Measurements from ENCODE around the gene ARL5B. TPM values are rescaled to one million over a fixed set of nuclear protein-coding genes. Genes with fewer than 3 reads are reported as not detected.
A peak's percentile ranks its signal among the peaks of the same experiment; 100 is the strongest.

Gene ARL5B
- total RNA-seq, 1 experiment from 2014 or later = 8.1 TPM

GRCh38 chr10:18675086-18675801 lies 16.0 kb downstream of the ARL5B start:
- Histone ChIP-seq H3K9ac (ENCODE audit: low read length) (no peak overlapping the region), H3K79me2 (ENCODE audit: low read length) (no peaks in the 10 kb centered on the region), H3K36me3 (ENCODE audit: low read depth, low read length) (peaks cover 16% of the 10 kb centered on the region), H3K4me1 (ENCODE audit: insufficient read depth, low read length) (0 out of 2 replicates have a peak, but pooled peaks cover 4% of the 10 kb centered on the region), H3K4me3 (ENCODE audit: low read length) (no peak overlapping the region), H3K4me2 (ENCODE audit: low read length) (no peak overlapping the region), H4K20me1 (ENCODE audit: low read length) (no peaks in the 10 kb centered on the region), H3K9me3 (ENCODE audit: low read length) (no peaks in the 10 kb centered on the region), H3F3A (ENCODE audit: low read length, unreplicated experiment) (no peaks in the 10 kb centered on the region), H3K9me2 (replicated peaks; ENCODE audit: low read length) (no peaks in the 10 kb centered on the region), H2AFZ (ENCODE audit: low read length) (no peak overlapping the region), H3K27ac (ENCODE audit: low read length) (no peak overlapping the region), H3K27me3 (ENCODE audit: low read length) (no peaks in the 10 kb centered on the region)
- no peak for TF ChIP-seq EZH2phosphoT487 (IDR thresholded peaks at IDR 0.05; ENCODE audit: borderline replicate concordance, low read length)
- no peak for TF ChIP-seq EZH2 (IDR thresholded peaks at IDR 0.05; ENCODE audit: low read length, unreplicated experiment)
- TF ChIP-seq CTCF (conservative IDR thresholded peaks at IDR 0.05; ENCODE audit: low read depth, low read length) = no peak
- ATAC-seq = no peak
- intact Hi-C loops (cut with micrococcal nuclease) = no loop called here
- ChIA-PET CTCF (no interaction called here), POLR2A (ENCODE audit: unreplicated experiment) (no interaction called here)
- BruUV-seq (replicated peaks) = TSS peak; percentile 10
- no peak for DNase-seq

- Histone ChIP-seq H3K9me2 (replicated peaks; ENCODE audit: low read length) (no peaks in the 10 kb centered on the region), H3K9ac (ENCODE audit: low read length) (no peak overlapping the region), H3K4me3 (ENCODE audit: low read length) (no peak overlapping the region), H3K9me3 (ENCODE audit: low read length) (no peaks in the 10 kb centered on the region), H3K4me1 (ENCODE audit: insufficient read depth, low read length) (peaks cover 38% of the 10 kb centered on the region), H3K27me3 (ENCODE audit: low read length) (no peaks in the 10 kb centered on the region), H3K36me3 (ENCODE audit: low read depth, low read length) (peaks cover 2% of the 10 kb centered on the region; the same call in 1 of the 2 replicates), H3K4me2 (ENCODE audit: low read length) (peak overlapping the region; percentile 57; the same call in 1 of the 2 replicates), H2AFZ (ENCODE audit: low read length) (no peak overlapping the region), H3K79me2 (ENCODE audit: low read length) (no peaks in the 10 kb centered on the region), H3F3A (ENCODE audit: low read length, unreplicated experiment) (peaks cover 7% of the 10 kb centered on the region), H4K20me1 (ENCODE audit: low read length) (no peaks in the 10 kb centered on the region), H3K27ac (ENCODE audit: low read length) (peak overlapping the region; percentile 87; the same call in 1 of the 2 replicates)
- no peak for DNase-seq
- ChIA-PET POLR2A (ENCODE audit: unreplicated experiment) (no interaction called here), CTCF (no interaction called here)
- no peak for TF ChIP-seq EZH2 (IDR thresholded peaks at IDR 0.05; ENCODE audit: low read length, unreplicated experiment)
- no peak for TF ChIP-seq CTCF (conservative IDR thresholded peaks at IDR 0.05; ENCODE audit: low read depth, low read length)
- TF ChIP-seq EZH2phosphoT487 (IDR thresholded peaks at IDR 0.05; ENCODE audit: borderline replicate concordance, low read length) = no peak
- intact Hi-C loops (cut with micrococcal nuclease) = no loop called here
- no TSS peak for BruUV-seq (replicated peaks)
- no peak for ATAC-seq
Observed at GRCh38 chr10:18680754-18681153, 21.5 kb downstream of the ARL5B start.

- DNase-seq (peak; percentile 14), ATAC-seq (peak; percentile 7; the same call in 1 of the 2 replicates)
- Histone ChIP-seq H4K20me1 (ENCODE audit: low read length) (no peaks in the 10 kb centered on the region), H3K27me3 (ENCODE audit: low read length) (no peaks in the 10 kb centered on the region), H3K4me2 (ENCODE audit: low read length) (peak overlapping the region; percentile 57), H3K9ac (ENCODE audit: low read length) (peak overlapping the region; percentile 16; the same call in 1 of the 2 replicates), H3K79me2 (ENCODE audit: low read length) (no peaks in the 10 kb centered on the region), H3F3A (ENCODE audit: low read length, unreplicated experiment) (peaks cover 7% of the 10 kb centered on the region), H3K27ac (ENCODE audit: low read length) (peak overlapping the region; percentile 87), H3K36me3 (ENCODE audit: low read depth, low read length) (peaks cover 2% of the 10 kb centered on the region; the same call in 1 of the 2 replicates), H3K9me2 (replicated peaks; ENCODE audit: low read length) (no peaks in the 10 kb centered on the region), H2AFZ (ENCODE audit: low read length) (no peak overlapping the region), H3K4me1 (ENCODE audit: insufficient read depth, low read length) (peaks cover 38% of the 10 kb centered on the region), H3K4me3 (ENCODE audit: low read length) (peak overlapping the region; percentile 39; the same call in 1 of the 2 replicates), H3K9me3 (ENCODE audit: low read length) (no peaks in the 10 kb centered on the region)
- TF ChIP-seq EZH2phosphoT487 (IDR thresholded peaks at IDR 0.05; ENCODE audit: borderline replicate concordance, low read length) = no peak
- TF ChIP-seq EZH2 (IDR thresholded peaks at IDR 0.05; ENCODE audit: low read length, unreplicated experiment) = no peak
- no peak for TF ChIP-seq CTCF (conservative IDR thresholded peaks at IDR 0.05; ENCODE audit: low read depth, low read length)
- POLR2A ChIA-PET (ENCODE audit: unreplicated experiment) = no interaction called here
- intact Hi-C loops (cut with micrococcal nuclease) = no loop called here
- BruUV-seq (replicated peaks) = no TSS peak
- CTCF ChIA-PET = no interaction called here
Observed at GRCh38 chr10:18681366-18681765, 22.1 kb downstream of the ARL5B start.

All from PC-3 (cell line).